Thyroid gland (tissue), 4 donors: ENCODE measurements around the gene CD300C.

Experiments
- POLR2A ChIP-seq, 2 donors: fragments of 450-650 bp; IDR thresholded peaks; one replicate each; pipeline ENCODE4 v1.6.1; 2017; ENCODE audit warnings: antibody characterized with exemption in 2 of 2, mild to moderate bottlenecking in 2 of 2, moderate library complexity in 1 of 2
- TF ChIP-seq, protein P1 (sequence below), 6 experiments: fragments of 200-600 bp in 3 of 6; fragments of 450-650 bp in 3 of 6; sonication (generic) in 3 of 6; IDR thresholded peaks; one replicate each; pipeline ENCODE4 v1.5.1; 2016 to 2019; ENCODE audit warnings: antibody characterized with exemption in 6 of 6, mild to moderate bottlenecking in 2 of 6, inconsistent platforms in 1 of 6, moderate library complexity in 1 of 6

DNA sequence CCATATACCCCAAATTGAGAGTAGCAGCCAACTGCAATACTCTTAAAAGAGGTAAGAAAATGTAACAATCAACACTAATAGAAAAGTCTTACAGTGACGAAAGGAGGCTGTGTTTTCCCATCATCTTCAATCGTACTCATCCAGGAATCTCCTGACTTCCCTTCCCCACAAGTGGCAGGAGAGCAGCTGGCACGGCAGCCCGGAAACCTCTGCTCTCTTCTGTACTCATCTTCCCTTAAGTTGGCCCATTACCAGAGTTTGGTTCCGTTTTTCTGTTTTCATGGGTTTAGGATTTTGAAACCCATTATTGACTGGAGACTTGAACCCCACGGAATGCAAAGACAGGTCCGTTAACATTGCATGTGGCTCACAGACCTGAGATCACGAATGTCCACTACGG, 33.1 kb upstream of the CD300C start:
- no peak for TF ChIP-seq POLR2A (IDR thresholded peaks at IDR 0.05)
- TF ChIP-seq, protein P1, sequence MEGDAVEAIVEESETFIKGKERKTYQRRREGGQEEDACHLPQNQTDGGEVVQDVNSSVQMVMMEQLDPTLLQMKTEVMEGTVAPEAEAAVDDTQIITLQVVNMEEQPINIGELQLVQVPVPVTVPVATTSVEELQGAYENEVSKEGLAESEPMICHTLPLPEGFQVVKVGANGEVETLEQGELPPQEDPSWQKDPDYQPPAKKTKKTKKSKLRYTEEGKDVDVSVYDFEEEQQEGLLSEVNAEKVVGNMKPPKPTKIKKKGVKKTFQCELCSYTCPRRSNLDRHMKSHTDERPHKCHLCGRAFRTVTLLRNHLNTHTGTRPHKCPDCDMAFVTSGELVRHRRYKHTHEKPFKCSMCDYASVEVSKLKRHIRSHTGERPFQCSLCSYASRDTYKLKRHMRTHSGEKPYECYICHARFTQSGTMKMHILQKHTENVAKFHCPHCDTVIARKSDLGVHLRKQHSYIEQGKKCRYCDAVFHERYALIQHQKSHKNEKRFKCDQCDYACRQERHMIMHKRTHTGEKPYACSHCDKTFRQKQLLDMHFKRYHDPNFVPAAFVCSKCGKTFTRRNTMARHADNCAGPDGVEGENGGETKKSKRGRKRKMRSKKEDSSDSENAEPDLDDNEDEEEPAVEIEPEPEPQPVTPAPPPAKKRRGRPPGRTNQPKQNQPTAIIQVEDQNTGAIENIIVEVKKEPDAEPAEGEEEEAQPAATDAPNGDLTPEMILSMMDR (IDR thresholded peaks at IDR 0.05): no peak
